ENCODE results near the gene CFAP45. TPM values are rescaled to one million over a fixed set of nuclear protein-coding genes. Genes with fewer than 3 reads are reported as not detected.
A peak's percentile ranks its signal among the peaks of the same experiment; 100 is the strongest.

The CFAP45 gene
- not detected in 2 replicates for total RNA-seq
- long read RNA-seq, result 0 reads

DNA sequence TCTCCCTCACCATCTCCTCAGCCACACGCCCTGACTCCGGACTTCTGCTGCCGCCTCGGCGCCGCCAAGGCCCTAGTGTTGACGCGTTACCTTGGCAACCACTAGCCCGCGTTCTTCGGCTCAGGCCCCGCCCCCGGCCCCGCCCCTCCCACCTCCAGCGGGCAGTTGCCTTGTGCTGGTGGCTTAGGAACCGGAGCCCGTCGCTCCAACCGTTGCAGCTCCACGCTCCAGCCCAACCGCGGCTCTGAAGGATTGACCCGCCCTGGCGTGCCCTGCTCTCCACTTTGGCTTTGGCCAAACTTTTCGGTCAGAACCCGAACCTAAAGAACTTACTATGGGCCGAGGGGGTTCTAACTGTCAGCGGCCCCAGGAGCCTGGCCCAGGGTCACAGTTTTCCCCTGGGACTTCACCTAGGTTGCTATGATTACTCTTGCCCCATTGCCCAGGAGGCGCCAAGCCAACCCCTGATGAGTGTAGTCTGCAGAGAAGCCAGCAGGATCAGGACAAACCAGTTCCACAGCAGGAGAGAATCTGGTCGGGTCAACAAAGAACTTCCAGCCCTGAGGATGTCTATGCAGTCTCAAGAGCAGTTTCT lies at the start of gene CFAP45:
CFAP45 (minus strand) TSS at position 80 of the 595 bp plus-strand sequence; CDS start at position 13, 67 bp downstream.
- no peaks in the 10 kb centered on the region for H3K36me3 Mint-ChIP-seq (ENCODE audit: low read depth)
- peak within 1 kb of the TSS; percentile 73 for H3K27ac Mint-ChIP-seq (ENCODE audit: unreplicated experiment)
- H3K4me3 Mint-ChIP-seq, result no peak within 1 kb of the TSS
- peaks cover 28% of the 10 kb centered on the region for H3K27me3 Mint-ChIP-seq (ENCODE audit: low read depth)
- peak; percentile 71 for DNase-seq (ENCODE audit: low read depth, low spot score)
- peaks cover 16% of the 10 kb centered on the region for H3K4me1 Mint-ChIP-seq
- TF ChIP-seq, protein P1, sequence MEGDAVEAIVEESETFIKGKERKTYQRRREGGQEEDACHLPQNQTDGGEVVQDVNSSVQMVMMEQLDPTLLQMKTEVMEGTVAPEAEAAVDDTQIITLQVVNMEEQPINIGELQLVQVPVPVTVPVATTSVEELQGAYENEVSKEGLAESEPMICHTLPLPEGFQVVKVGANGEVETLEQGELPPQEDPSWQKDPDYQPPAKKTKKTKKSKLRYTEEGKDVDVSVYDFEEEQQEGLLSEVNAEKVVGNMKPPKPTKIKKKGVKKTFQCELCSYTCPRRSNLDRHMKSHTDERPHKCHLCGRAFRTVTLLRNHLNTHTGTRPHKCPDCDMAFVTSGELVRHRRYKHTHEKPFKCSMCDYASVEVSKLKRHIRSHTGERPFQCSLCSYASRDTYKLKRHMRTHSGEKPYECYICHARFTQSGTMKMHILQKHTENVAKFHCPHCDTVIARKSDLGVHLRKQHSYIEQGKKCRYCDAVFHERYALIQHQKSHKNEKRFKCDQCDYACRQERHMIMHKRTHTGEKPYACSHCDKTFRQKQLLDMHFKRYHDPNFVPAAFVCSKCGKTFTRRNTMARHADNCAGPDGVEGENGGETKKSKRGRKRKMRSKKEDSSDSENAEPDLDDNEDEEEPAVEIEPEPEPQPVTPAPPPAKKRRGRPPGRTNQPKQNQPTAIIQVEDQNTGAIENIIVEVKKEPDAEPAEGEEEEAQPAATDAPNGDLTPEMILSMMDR (conservative IDR thresholded peaks at IDR 0.05), result no peak
- H3K9me3 Mint-ChIP-seq, result peaks cover 7% of the 10 kb centered on the region

GRCh38 chr1:159949123-159949522 lies 49.2 kb upstream of the CFAP45 start:
- H3K27ac Mint-ChIP-seq (ENCODE audit: unreplicated experiment), result peak overlapping the region; percentile 36
- no peaks in the 10 kb centered on the region for H3K36me3 Mint-ChIP-seq (ENCODE audit: low read depth)
- peak overlapping the region; percentile 37 for H3K4me3 Mint-ChIP-seq
- H3K9me3 Mint-ChIP-seq, result peaks cover 5% of the 10 kb centered on the region
- H3K4me1 Mint-ChIP-seq, result peaks cover 18% of the 10 kb centered on the region
- TF ChIP-seq, protein P1 (conservative IDR thresholded peaks at IDR 0.05), result no peak
- DNase-seq (ENCODE audit: low read depth, low spot score), result no peak
- peaks cover 50% of the 10 kb centered on the region for H3K27me3 Mint-ChIP-seq (ENCODE audit: low read depth)

- TF ChIP-seq, protein P1 (conservative IDR thresholded peaks at IDR 0.05), result no peak
- H3K36me3 Mint-ChIP-seq (ENCODE audit: low read depth), result no peaks in the 10 kb centered on the region
- no peak overlapping the region for H3K27ac Mint-ChIP-seq (ENCODE audit: unreplicated experiment)
- H3K4me1 Mint-ChIP-seq, result peaks cover 24% of the 10 kb centered on the region
- peak overlapping the region; percentile 69 for H3K4me3 Mint-ChIP-seq
- peaks cover 5% of the 10 kb centered on the region for H3K9me3 Mint-ChIP-seq
- H3K27me3 Mint-ChIP-seq (ENCODE audit: low read depth), result peaks cover 44% of the 10 kb centered on the region
- no peak for DNase-seq (ENCODE audit: low read depth, low spot score)
Measured at GRCh38 chr1:159947942-159948341, 48.0 kb upstream of the CFAP45 start.

- H3K4me1 Mint-ChIP-seq, result peaks cover 37% of the 10 kb centered on the region
- H3K36me3 Mint-ChIP-seq (ENCODE audit: low read depth), result no peaks in the 10 kb centered on the region
- peaks cover 33% of the 10 kb centered on the region for H3K27me3 Mint-ChIP-seq (ENCODE audit: low read depth)
- peaks cover 5% of the 10 kb centered on the region for H3K9me3 Mint-ChIP-seq
- peak overlapping the region; percentile 94 for H3K4me3 Mint-ChIP-seq
- TF ChIP-seq, protein P1 (conservative IDR thresholded peaks at IDR 0.05), result no peak
- H3K27ac Mint-ChIP-seq (ENCODE audit: unreplicated experiment), result no peak overlapping the region
- DNase-seq (ENCODE audit: low read depth, low spot score), result no peak
Measured at GRCh38 chr1:159946242-159947187, 46.5 kb upstream of the CFAP45 start.

DNA sequence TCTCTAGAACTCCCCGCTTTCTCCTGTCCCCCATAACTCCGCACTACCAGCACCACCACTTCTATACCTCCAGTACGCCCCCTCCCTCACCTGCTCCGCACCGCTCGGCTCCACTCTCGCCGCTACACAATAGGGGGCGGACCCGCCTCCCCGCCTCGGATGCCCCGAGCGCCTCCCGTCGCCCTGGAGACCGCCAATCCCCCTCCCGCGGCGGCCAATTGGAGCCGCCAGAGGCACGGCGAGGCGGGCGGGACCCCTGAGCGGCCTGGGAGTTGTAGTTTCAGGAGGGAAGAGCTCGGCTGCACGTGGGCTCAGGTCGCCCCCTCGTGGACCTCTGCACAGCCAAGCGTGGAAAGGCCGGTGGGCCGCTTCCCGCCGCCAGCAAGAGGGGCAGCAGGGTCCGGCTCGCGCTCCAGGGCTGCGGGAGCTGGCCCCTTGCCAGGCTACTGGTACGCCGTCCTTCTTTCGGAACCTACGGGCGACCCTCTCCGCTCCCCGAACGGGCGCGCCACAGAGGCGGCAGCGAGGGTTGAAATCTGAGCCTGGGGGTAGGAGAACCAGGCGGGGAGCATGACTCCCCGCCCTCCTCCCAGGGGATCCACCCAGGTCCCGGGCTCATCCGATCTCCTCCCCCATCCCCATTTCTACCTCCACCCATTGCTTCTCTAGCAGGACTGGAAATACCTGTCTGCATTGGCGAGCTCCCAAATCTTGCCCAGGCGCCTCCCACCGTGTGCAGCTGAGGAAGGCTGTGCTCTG lies 45.7 kb upstream of the CFAP45 start, which contains the start of gene IGSF9:
IGSF9 (minus strand) TSS at position 131 of the 759 bp plus-strand sequence. CDS start 2,159 bp downstream, outside the sequence.
- peaks cover 30% of the 10 kb centered on the region for H3K27me3 Mint-ChIP-seq (ENCODE audit: low read depth)
- H3K4me3 Mint-ChIP-seq, result peak within 1 kb of the TSS; percentile 94
- peaks cover 2% of the 10 kb centered on the region for H3K9me3 Mint-ChIP-seq
- TF ChIP-seq, protein P1 (conservative IDR thresholded peaks at IDR 0.05), result peak; percentile 67
- peaks cover 46% of the 10 kb centered on the region for H3K4me1 Mint-ChIP-seq
- peak; percentile 89 for DNase-seq (ENCODE audit: low read depth, low spot score)
- no peaks in the 10 kb centered on the region for H3K36me3 Mint-ChIP-seq (ENCODE audit: low read depth)
- H3K27ac Mint-ChIP-seq (ENCODE audit: unreplicated experiment), result peak within 1 kb of the TSS; percentile 53
